Measurements from ENCODE around the gene RNF5.
"Not testable (repeated sequence)": the region's sequence is repeated elsewhere in the genome, so short reads cannot be mapped to it uniquely, and the experiment has no call there.

The RNF5 gene

GRCh38 chr6:32188381-32189068 is 10.3 kb downstream of the RNF5 start:
- in situ Hi-C loops (cut with MboI; ENCODE audit: low sequenced_read_pairs) = no loop called here

GRCh38 chr6:32189069-32189741 is 11.0 kb downstream of the RNF5 start:
- in situ Hi-C loops (cut with MboI; ENCODE audit: low sequenced_read_pairs) = no loop called here

GRCh38 chr6:32189742-32190053 is 11.5 kb downstream of the RNF5 start:
- in situ Hi-C loops (cut with MboI; ENCODE audit: low sequenced_read_pairs) = no loop called here

- in situ Hi-C loops (cut with MboI; ENCODE audit: low sequenced_read_pairs) = no loop called here
Observed at GRCh38 chr6:32190054-32190851, 12.0 kb downstream of the RNF5 start, which contains the start of gene PBX2. TSS of gene PBX2 (minus strand) at chr6:32190202. CDS start at chr6:32189915, 287 bp downstream.

- in situ Hi-C loops (cut with MboI; ENCODE audit: low sequenced_read_pairs) = no loop called here
Observed at GRCh38 chr6:32190911-32191677, 12.9 kb downstream of the RNF5 start.

- in situ Hi-C loops (cut with MboI; ENCODE audit: low sequenced_read_pairs) = no loop called here
Observed at GRCh38 chr6:32191696-32192607, 13.7 kb downstream of the RNF5 start.

GRCh38 chr6:32192608-32193039 is 14.4 kb downstream of the RNF5 start, which contains the start of gene GPSM3:
TSS of gene GPSM3 (minus strand) at chr6:32192643. CDS start at chr6:32192513, 130 bp downstream.
- in situ Hi-C loops (cut with MboI; ENCODE audit: low sequenced_read_pairs) = no loop called here

GRCh38 chr6:32193096-32193495 is 14.9 kb downstream of the RNF5 start:
- in situ Hi-C loops (cut with MboI; ENCODE audit: low sequenced_read_pairs) = not testable (repeated sequence)

GRCh38 chr6:32194388-32194787 is 16.2 kb downstream of the RNF5 start:
- in situ Hi-C loops (cut with MboI; ENCODE audit: low sequenced_read_pairs) = no loop called here

- in situ Hi-C loops (cut with MboI; ENCODE audit: low sequenced_read_pairs) = no loop called here
Observed at GRCh38 chr6:32194825-32195651, 16.8 kb downstream of the RNF5 start.

- in situ Hi-C loops (cut with MboI; ENCODE audit: low sequenced_read_pairs) = no loop called here
Observed at GRCh38 chr6:32195652-32195901, 17.4 kb downstream of the RNF5 start.

GRCh38 chr6:32195902-32196681 is 17.9 kb downstream of the RNF5 start:
- in situ Hi-C loops (cut with MboI; ENCODE audit: low sequenced_read_pairs) = no loop called here

- in situ Hi-C loops (cut with MboI; ENCODE audit: low sequenced_read_pairs) = no loop called here
Observed at GRCh38 chr6:32196682-32197616, 18.7 kb downstream of the RNF5 start.

GRCh38 chr6:32198345-32198696 is 20.1 kb downstream of the RNF5 start:
- in situ Hi-C loops (cut with MboI; ENCODE audit: low sequenced_read_pairs) = no loop called here

- in situ Hi-C loops (cut with MboI; ENCODE audit: low sequenced_read_pairs) = no loop called here
Observed at GRCh38 chr6:32198866-32199265, 20.7 kb downstream of the RNF5 start.

- in situ Hi-C loops (cut with MboI; ENCODE audit: low sequenced_read_pairs) = no loop called here
Observed at GRCh38 chr6:32200711-32201475, 22.7 kb downstream of the RNF5 start.

- in situ Hi-C loops (cut with MboI; ENCODE audit: low sequenced_read_pairs) = no loop called here
Observed at GRCh38 chr6:32202186-32202585, 24.0 kb downstream of the RNF5 start.

Data from HL-60/S4 treated with retinoic acid at 250 ng/mL for 4 days and 3 days (cell line).